Panc1 (cell line): ENCODE measurements around the gene MARK2.

Experiments
- CTCF ChIP-seq: fragments of 450-650 bp; IDR thresholded peaks from 2 replicates; pipeline ENCODE4 v1.5.1; 2017; ENCODE audit warnings: mild to moderate bottlenecking
- POLR2AphosphoS5 ChIP-seq: IDR thresholded peaks from 2 replicates; pipeline ENCODE4 v1.6.1; 2012; ENCODE audit warnings: mild to moderate bottlenecking, low read depth, low read length, moderate library complexity
- REST ChIP-seq, 2 experiments: IDR thresholded peaks; 2 replicates each; pipeline ENCODE4 v1.6.1; 2011 to 2012; ENCODE audit warnings: low read depth in 2 of 2, control low read depth in 1 of 2, low read length in 1 of 2, mild to moderate bottlenecking in 1 of 2, moderate library complexity in 1 of 2; ENCODE audit not compliant: insufficient read depth in 1 of 2
- SIN3A ChIP-seq: IDR thresholded peaks from 2 replicates; pipeline ENCODE4 v1.6.1; 2012; ENCODE audit warnings: low read depth, mild to moderate bottlenecking, low read length, moderate library complexity, borderline replicate concordance; ENCODE audit not compliant: insufficient read depth
- TCF7L2 ChIP-seq: IDR thresholded peaks from 2 replicates; pipeline ENCODE4 v1.6.1; 2011; ENCODE audit warnings: mild to moderate bottlenecking, low read depth, low read length, inconsistent platforms

GRCh38 chr11:63906087-63906486, 67.2 kb downstream of the MARK2 start:
- TF ChIP-seq CTCF: no peak
- no peak for TF ChIP-seq POLR2AphosphoS5
- no peak for TF ChIP-seq REST (IDR thresholded peaks at IDR 0.05; ENCODE audit: insufficient read depth in 1 of 2, low read depth in 2 of 2, low read length in 1 of 2)
- TF ChIP-seq SIN3A: no peak
- TF ChIP-seq TCF7L2: no peak
